Activated CD8-positive, alpha-beta memory T cell treated with anti-CD3 and anti-CD28 coated beads, Interleukin-2, amount 10 ng/mL, durations not matched to agents 7 days and 5 days (primary cell): Measurements from ENCODE around the gene CATSPERZ. TPM values are rescaled to one million over a fixed set of nuclear protein-coding genes. Genes with fewer than 3 reads are reported as not detected.

Experiments used
- ATAC-seq: fragments of 150-1000 bp; cut with Tn5 transposase; one replicate; pipeline ENCODE4 v1.10.0; 2021; ENCODE audit warnings: moderate library complexity
- CTCF ChIA-PET: fragments of 350-600 bp; sonication (Branson Sonifier 250); formaldehyde crosslinking; loops from one replicate; lab custom pipeline; 2021; ENCODE audit warnings: antibody characterized with exemption; lab: Charles Lee
- DNase-seq: peaks from one replicate; pipeline ENCODE4 v3.0.0-alpha.2; 2020
- H3K27ac Mint-ChIP-seq: one replicate; pipeline ENCODE4 v1.8.0; 2021; ENCODE audit warnings: mild to moderate bottlenecking, mixed read lengths
- H3K27me3 Mint-ChIP-seq: one replicate; pipeline ENCODE4 v1.8.0; 2021; ENCODE audit warnings: mixed read lengths
- H3K36me3 Mint-ChIP-seq: one replicate; pipeline ENCODE4 v1.8.0; 2021; ENCODE audit warnings: mild to moderate bottlenecking, mixed read lengths
- H3K4me1 Mint-ChIP-seq: one replicate; pipeline ENCODE4 v1.8.0; 2021; ENCODE audit warnings: mixed read lengths
- H3K4me3 Mint-ChIP-seq: one replicate; pipeline ENCODE4 v1.8.0; 2021; ENCODE audit warnings: mild to moderate bottlenecking, moderate library complexity, mixed read lengths
- H3K9me3 Mint-ChIP-seq: one replicate; pipeline ENCODE4 v1.8.0; 2022; ENCODE audit warnings: low read depth, mixed read lengths
- total RNA-seq, 2 experiments: library from RNA; stranded (reverse); gene quantifications; one replicate each; pipeline ENCODE4 v1.2.3, GENCODE V29; 2021

Gene CATSPERZ
- total RNA-seq, 2 experiments from 2014 or later, result not detected

DNA sequence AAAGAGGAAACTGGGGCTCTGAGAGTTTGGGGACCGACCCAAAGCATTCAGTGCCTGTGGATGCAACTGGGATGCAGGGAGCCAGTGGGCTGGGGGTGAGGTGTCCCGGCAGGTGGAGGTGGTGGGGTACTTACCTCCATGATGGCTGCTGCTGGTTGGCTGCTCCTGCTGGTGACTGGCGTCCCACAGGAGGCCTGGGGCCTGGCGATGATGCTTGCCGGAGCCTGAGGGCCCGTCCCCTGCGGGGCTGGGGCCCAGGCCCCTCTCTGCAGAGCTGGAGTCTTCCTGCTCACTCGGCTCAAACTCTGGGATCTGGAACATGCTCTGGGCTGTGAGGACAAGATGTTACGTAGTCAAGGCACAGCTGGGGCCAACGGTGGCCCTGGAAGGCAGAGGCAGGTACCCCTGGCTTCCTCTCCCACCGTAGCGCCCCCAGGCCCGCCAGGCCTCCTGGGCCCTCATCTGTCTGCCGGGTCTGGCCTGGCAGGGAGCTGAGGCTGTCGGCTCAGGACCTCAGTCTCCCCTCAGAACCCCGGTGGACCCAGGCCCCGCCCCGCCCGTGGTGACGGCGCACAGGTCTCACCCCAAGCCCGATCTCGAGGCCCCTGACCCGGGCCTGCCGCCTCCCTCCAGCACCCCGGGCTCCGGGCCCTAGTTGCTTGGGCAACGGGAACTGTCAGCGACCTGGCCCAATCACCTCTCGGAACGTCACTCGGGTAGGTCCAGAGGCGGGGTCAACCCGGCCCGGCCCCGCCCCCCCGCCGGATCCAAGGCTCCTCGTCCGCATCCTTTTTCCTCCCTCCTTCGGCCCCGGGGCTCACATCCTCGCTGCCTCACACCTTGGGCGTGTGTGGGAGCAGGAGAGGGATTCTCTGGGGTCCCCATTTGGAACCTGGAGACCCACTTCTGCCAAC, 15.9 kb upstream of the CATSPERZ start, which contains the start of gene BAD:
BAD (minus strand) TSS at position 618 of the 914 bp plus-strand sequence; CDS start at position 321, 297 bp downstream.
- H3K4me1 Mint-ChIP-seq, result peaks cover 18% of the 10 kb centered on the region
- no peaks in the 10 kb centered on the region for H3K27me3 Mint-ChIP-seq
- DNase-seq, result peak; percentile 96

DNA sequence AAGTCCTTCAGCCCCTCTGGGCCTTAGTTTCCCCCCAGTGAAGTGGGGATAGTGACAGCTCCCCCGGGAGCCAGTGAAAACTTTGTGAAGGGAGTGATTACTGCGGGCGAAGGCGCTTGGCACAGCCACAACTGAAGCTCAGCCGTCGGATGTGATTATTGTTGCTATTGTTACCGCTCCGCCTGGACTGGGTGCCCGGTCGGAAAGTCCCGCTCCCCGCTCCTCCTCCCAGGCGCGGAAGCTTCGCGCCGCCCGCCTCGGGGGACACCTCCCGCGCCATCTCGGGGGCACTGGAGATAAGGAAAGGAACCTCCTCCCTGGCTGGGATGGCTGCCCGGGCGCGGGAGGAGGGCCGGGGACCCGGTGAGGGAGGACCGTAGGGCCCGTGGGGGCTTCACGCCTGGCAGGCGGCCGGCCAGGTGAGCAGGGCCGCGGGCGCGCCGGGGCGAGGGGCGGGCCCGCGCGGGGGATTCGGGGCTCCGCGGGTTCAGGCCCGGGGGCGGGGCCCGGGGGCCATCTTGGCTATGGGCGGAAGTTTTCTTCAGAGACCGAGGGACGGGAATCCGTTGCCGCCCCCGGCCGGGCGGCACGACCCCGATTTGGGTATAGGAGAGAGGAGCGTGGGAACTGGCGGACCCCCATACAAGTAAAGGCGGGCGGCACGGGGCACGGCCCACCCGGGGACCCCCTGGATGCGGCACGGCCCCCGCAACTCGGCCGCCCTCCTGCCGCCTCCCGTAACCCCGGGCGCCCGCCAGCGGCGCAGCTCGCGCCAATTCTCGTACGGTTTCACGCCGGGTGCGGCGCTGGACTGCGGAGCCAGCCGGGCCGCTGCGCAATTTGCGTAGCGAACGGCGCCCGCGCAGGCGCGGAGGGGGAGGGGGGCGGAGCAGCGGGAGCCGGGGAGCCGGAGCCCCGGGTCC, 14.9 kb upstream of the CATSPERZ start, which contains the start of gene GPR137:
GPR137 (plus strand) TSS at position 887 of the 923 bp plus-strand sequence. CDS start 677 bp downstream, outside the sequence.
- peak within 1 kb of the TSS; percentile 89 for H3K27ac Mint-ChIP-seq
- ATAC-seq, result peak; percentile 69
- CTCF ChIA-PET, result interaction anchor here (1.1 to 15.2 kb wide), 9 partner anchors 13 to 285 kb away, joined by 3 to 188 read pairs (median 10); partner anchors contain the start of genes CATSPERZ, ESRRA, FERMT3 and PLCB3
- H3K4me3 Mint-ChIP-seq, result peak within 1 kb of the TSS; percentile 79
- peak; percentile 91 for DNase-seq
- H3K27me3 Mint-ChIP-seq, result peaks cover 1% of the 10 kb centered on the region
- peaks cover 18% of the 10 kb centered on the region for H3K4me1 Mint-ChIP-seq
- H3K9me3 Mint-ChIP-seq, result no peaks in the 10 kb centered on the region
- peaks cover 8% of the 10 kb centered on the region for H3K36me3 Mint-ChIP-seq

More for the DNA sequence above, 15.9 kb upstream of the CATSPERZ start, which contains the start of gene BAD:
- no peaks in the 10 kb centered on the region for H3K9me3 Mint-ChIP-seq
- H3K36me3 Mint-ChIP-seq, result peaks cover 8% of the 10 kb centered on the region
- ATAC-seq, result peak; percentile 85
- H3K4me3 Mint-ChIP-seq, result peak within 1 kb of the TSS; percentile 79
- peak within 1 kb of the TSS; percentile 89 for H3K27ac Mint-ChIP-seq
- CTCF ChIA-PET, result interaction anchor here (1.1 to 15.2 kb wide), 10 partner anchors 12 to 284 kb away, joined by 3 to 188 read pairs (median 8); partner anchors contain the start of genes CATSPERZ, ESRRA, FERMT3 and PLCB3

DNA sequence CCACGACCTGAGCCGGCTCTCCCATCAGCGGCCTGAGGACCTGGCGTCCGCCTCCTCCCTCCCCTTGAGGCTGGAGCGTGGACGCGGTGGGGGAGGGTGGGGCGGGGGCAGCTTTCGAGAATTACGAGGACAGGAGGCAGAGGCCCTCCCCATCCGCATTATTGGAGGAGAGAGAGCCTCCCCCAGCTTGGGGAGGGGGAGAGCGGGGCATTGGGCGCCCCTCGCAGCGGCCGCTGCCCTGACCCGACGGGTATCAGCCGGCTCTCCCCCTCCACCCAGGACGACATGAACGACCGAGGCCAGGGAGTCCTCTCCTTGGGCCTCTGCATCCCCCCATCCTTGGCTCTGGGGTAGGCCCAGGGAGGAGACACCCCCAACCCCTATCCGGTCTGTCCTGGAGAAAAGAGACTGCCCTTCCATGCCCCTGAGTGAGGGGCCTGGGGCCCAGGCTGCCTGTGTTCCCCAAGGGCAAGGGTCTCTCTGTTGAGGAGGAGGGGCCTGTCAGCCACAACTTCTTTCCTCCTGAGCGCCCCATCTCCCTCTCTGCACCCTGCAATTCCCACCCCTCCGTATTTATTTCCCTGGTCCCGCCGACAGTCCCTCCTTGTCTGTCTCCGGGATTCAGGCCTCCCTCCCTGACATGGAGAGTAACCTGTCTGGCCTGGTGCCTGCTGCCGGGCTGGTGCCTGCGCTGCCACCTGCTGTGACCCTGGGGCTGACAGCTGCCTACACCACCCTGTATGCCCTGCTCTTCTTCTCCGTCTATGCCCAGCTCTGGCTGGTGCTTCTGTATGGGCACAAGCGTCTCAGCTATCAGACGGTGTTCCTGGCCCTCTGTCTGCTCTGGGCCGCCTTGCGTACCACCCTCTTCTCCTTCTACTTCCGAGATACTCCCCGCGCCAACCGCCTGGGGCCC, 14.0 kb upstream of the CATSPERZ start:
- Mint-ChIP-seq H3K9me3 (no peaks in the 10 kb centered on the region), H3K4me1 (peaks cover 19% of the 10 kb centered on the region), H3K4me3 (peak overlapping the region; percentile 79), H3K27me3 (peaks cover 10% of the 10 kb centered on the region), H3K36me3 (peaks cover 7% of the 10 kb centered on the region), H3K27ac (peak overlapping the region; percentile 67)
- DNase-seq (peak; percentile 58), ATAC-seq (no peak)
- CTCF ChIA-PET, result interaction anchor here (0.5 to 15.2 kb wide), 8 partner anchors 10 to 82 kb away, joined by 3 to 188 read pairs (median 9); partner anchors contain the start of genes CATSPERZ, ESRRA, FERMT3 and PLCB3

DNA sequence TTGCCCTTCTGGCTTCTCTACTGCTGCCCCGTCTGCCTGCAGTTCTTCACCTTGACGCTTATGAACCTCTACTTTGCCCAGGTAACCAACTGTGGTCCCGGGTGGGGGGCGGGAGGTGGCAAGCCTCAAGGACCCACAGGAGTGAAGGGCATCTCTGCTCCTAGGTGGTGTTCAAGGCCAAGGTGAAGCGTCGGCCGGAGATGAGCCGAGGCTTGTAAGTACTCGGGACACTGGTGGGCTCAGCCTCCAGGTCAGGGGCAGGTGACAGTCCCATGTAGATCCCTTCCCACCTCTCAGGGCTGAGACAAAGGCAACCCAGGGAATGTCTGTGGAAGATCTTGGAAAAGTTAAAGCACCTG, 13.4 kb upstream of the CATSPERZ start:
- DNase-seq, result no peak
- H3K4me1 Mint-ChIP-seq, result peaks cover 18% of the 10 kb centered on the region
- H3K27me3 Mint-ChIP-seq, result peaks cover 11% of the 10 kb centered on the region
- H3K27ac Mint-ChIP-seq, result peak overlapping the region; percentile 67
- no peak for ATAC-seq
- no peaks in the 10 kb centered on the region for H3K9me3 Mint-ChIP-seq
- H3K36me3 Mint-ChIP-seq, result peaks cover 3% of the 10 kb centered on the region
- CTCF ChIA-PET, result interaction anchor here (1.0 to 15.2 kb wide), 4 partner anchors 10 to 21 kb away, joined by 3 to 188 read pairs (median 6); partner anchors contain the start of genes CATSPERZ and ESRRA
- H3K4me3 Mint-ChIP-seq, result peak overlapping the region; percentile 79

DNA sequence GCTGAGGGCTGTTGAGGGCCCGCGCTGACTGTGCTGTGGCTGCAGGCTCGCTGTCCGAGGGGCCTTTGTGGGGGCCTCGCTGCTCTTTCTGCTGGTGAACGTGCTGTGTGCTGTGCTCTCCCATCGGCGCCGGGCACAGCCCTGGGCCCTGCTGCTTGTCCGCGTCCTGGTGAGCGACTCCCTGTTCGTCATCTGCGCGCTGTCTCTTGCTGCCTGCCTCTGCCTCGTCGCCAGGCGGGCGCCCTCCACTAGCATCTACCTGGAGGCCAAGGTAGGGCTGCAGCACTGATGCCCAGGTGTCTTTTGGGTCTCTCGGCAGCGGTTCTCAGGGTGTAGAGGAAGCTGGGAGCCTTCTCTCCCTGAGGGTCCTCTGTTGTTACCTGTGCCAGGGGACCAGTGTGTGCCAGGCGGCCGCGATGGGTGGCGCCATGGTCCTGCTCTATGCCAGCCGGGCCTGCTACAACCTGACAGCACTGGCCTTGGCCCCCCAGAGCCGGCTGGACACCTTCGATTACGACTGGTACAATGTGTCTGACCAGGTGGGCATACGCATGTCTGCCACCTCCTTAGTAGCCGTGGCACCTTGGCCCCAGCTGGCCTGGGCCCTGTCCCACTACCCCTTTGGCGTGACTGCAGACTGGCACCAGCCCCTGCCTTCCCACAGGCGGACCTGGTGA, 12.3 kb upstream of the CATSPERZ start:
- peaks cover 17% of the 10 kb centered on the region for H3K27me3 Mint-ChIP-seq
- H3K4me1 Mint-ChIP-seq, result peaks cover 18% of the 10 kb centered on the region
- CTCF ChIA-PET, result interaction anchor here (1.0 to 15.2 kb wide), 2 partner anchors 15 to 22 kb away, joined by 3 to 188 read pairs; partner anchors contain the start of genes CATSPERZ and ESRRA
- H3K9me3 Mint-ChIP-seq, result no peaks in the 10 kb centered on the region
- no peak overlapping the region for H3K4me3 Mint-ChIP-seq
- ATAC-seq (no peak), DNase-seq (no peak)
- H3K36me3 Mint-ChIP-seq, result peaks cover 3% of the 10 kb centered on the region
- no peak overlapping the region for H3K27ac Mint-ChIP-seq

DNA sequence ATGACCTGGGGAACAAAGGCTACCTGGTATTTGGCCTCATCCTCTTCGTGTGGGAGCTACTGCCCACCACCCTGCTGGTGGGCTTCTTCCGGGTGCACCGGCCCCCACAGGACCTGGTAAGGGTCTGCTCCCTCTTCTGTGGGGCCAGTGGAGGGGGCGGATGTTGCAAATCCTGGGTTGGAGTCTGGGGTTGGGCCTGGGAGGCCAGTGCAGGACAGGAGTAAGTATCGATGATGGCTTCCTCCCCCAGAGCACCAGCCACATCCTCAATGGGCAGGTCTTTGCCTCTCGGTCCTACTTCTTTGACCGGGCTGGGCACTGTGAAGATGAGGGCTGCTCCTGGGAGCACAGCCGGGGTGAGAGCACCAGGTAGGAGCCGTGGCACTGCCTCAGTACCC, 11.8 kb upstream of the CATSPERZ start:
- Mint-ChIP-seq H3K4me3 (no peak overlapping the region), H3K27me3 (peaks cover 22% of the 10 kb centered on the region), H3K9me3 (no peaks in the 10 kb centered on the region), H3K4me1 (peaks cover 12% of the 10 kb centered on the region), H3K36me3 (no peaks in the 10 kb centered on the region), H3K27ac (no peak overlapping the region)
- ATAC-seq, result no peak
- DNase-seq, result no peak
- CTCF ChIA-PET, result interaction anchor here (1.9 to 15.2 kb wide), 2 partner anchors 15 to 44 kb away, joined by 5 to 188 read pairs; partner anchors contain the start of genes CATSPERZ and ESRRA

DNA sequence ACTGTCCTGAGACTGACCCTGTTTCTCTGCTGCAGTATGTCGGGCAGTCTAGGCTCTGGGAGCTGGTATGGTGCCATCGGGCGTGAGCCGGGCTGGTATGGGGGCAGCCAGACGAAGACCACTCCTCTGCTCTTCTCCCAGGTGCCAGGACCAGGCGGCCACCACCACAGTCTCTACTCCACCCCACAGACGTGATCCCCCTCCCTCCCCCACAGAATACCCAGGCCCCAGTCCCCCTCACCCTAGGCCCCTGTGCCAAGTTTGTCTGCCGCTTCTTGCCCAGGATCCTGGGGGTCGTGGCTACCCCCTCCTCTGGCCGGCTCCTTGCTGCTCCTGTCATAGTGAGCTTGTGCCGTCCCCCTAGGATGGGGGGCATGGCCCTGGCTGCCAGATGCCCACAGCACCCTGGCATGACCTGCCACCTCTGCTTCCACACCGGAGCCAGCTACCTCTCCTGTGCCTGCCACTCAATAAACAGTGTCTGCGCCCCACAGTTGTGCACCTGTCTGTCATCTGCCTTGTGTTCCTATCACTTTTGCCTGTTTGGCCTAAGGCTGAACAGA, 11.1 kb upstream of the CATSPERZ start:
- no peak overlapping the region for H3K4me3 Mint-ChIP-seq
- no peak overlapping the region for H3K27ac Mint-ChIP-seq
- H3K9me3 Mint-ChIP-seq, result no peaks in the 10 kb centered on the region
- DNase-seq, result no peak
- peaks cover 29% of the 10 kb centered on the region for H3K27me3 Mint-ChIP-seq
- no peak for ATAC-seq
- CTCF ChIA-PET, result interaction anchor here (1.9 to 15.2 kb wide), 2 partner anchors 14 to 43 kb away, joined by 5 to 188 read pairs; partner anchors contain the start of genes CATSPERZ and ESRRA
- peaks cover 10% of the 10 kb centered on the region for H3K4me1 Mint-ChIP-seq
- no peaks in the 10 kb centered on the region for H3K36me3 Mint-ChIP-seq

DNA sequence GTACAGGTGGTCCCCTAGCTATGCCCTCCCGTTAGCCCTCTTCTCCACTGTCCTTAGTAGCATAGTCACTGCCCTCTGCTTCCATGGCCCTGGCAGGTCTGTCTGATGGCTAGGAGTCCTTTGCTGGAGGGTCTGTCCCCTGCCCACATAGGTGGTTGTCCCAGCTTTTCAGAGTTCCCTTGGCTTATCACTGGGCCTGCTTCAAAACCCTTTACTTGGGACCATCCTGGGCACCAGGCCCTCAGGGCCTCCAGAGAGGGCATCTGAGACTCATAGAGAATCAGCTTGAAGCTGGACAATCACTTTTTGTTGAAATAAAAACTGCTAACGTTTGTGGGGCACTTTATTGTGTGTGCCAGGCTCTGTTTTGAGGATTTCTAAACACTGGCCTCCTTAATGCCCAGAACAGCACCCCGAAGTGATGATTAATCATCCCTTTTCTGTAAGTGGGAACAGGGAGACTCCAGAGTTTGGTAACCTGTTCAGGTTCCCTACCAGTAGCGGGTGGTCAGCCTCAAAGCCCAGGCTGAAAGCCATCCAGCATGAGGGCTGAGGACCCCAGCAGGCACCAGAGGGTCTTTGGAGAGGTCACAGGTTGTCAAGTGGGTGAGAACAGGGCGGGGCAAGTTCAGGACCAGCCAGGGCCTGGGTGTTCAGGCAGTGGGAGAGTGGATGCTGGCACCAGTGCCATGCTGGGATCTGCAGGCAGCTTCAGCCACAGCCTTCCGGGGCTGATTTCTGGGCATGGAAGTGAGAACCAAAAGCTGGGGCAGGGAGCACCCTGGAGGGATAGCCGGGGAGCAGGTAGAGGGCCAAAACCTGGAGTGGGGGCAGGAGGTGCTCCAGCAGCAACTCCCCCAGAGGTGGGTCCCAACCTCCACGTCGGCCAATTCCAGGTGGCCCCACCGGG, 9.6 kb upstream of the CATSPERZ start:
- H3K9me3 Mint-ChIP-seq, result no peaks in the 10 kb centered on the region
- DNase-seq (no peak), ATAC-seq (no peak)
- CTCF ChIA-PET, result interaction anchor here (1.9 to 15.2 kb wide), 2 partner anchors 12 to 41 kb away, joined by 5 to 188 read pairs; partner anchors contain the start of genes CATSPERZ and ESRRA
- peaks cover 42% of the 10 kb centered on the region for H3K27me3 Mint-ChIP-seq
- H3K36me3 Mint-ChIP-seq, result no peaks in the 10 kb centered on the region
- no peak overlapping the region for H3K4me3 Mint-ChIP-seq
- peaks cover 8% of the 10 kb centered on the region for H3K4me1 Mint-ChIP-seq
- H3K27ac Mint-ChIP-seq, result no peak overlapping the region

DNA sequence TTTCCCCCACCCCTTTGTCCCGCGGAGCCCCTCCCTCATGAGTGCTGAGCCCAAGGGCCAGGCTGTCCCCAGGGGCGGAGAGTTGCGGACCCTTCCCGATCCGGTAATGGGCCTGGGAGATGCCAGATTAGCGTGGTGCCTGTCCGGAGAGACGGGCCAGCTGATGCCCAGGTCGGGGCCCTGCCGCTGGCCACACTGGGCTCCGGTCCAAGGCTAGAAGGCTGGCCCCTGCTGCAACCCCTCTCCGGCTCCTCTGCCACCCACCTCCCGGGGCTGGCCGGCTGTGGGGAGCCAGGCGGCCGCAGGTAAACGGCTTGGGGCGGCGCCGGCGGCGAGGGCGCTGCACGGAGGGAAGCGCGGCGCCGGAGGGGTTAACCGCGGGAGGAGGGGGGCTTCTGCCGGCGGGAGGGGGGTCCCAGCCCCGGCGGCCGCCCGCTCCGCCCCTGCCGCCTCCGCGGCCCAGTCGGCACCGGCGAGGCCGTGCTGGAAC, 8.9 kb upstream of the CATSPERZ start, which contains the start of gene KCNK4:
KCNK4 (plus strand) TSS at position 41 of the 490 bp plus-strand sequence. CDS start 1,717 bp downstream, outside the sequence.
- CTCF ChIA-PET, result interaction anchor here (15.2 kb wide), 1 partner anchor 12 kb away, joined by 188 read pairs; the partner anchor contains the start of genes CATSPERZ and ESRRA
- Mint-ChIP-seq H3K27me3 (peaks cover 49% of the 10 kb centered on the region), H3K4me3 (no peak within 1 kb of the TSS)

More for the DNA sequence above, 8.9 kb upstream of the CATSPERZ start, which contains the start of gene KCNK4:
- DNase-seq (no peak), ATAC-seq (no peak)
- Mint-ChIP-seq H3K4me1 (peaks cover 7% of the 10 kb centered on the region), H3K27ac (no peak within 1 kb of the TSS), H3K36me3 (no peaks in the 10 kb centered on the region), H3K9me3 (no peaks in the 10 kb centered on the region)
